K562 (cell line): ENCODE measurements around the gene GLDN. TPM values are rescaled to one million over a fixed set of nuclear protein-coding genes. Genes with fewer than 3 reads are reported as not detected.

Source experiments
- ATAC-seq: fragments of 200-7000 bp; cut with Tn5 transposase; 3 replicates; pipeline ENCODE4 v1.9.1; 2020; ENCODE audit warnings: moderate library complexity
- BruUV-seq: library from RNA; stranded (reverse); fragments of 400-500 nt; replicated peaks from 2 replicates; lab custom pipeline; 2021; lab: Mats Ljungman, UMichigan
- CTCF ChIA-PET: fragments of 300-600 bp; formaldehyde crosslinking; extraction: SDS; loops from one replicate; lab custom pipeline; 2021; ENCODE audit warnings: low intra/inter-chr PET ratio; lab: Yijun Ruan, JAX
- POLR2A ChIA-PET: fragments of 300-600, 350-650 bp; sonication (Branson Sonifier 250); formaldehyde crosslinking; extraction: SDS; loops from one replicate; lab custom pipeline; 2021; ENCODE audit warnings: antibody characterized with exemption, inconsistent platforms; lab: Yijun Ruan, JAX
- DNase-seq, 4 experiments: peaks; one replicate each; pipeline versions ENCODE4 v3.0.0 to v3.0.0-alpha.2; 2011 to 2018; ENCODE audit warnings: low spot score in 3 of 4, mixed read lengths in 3 of 4; ENCODE audit errors: extremely low read depth in 1 of 4
- FAIRE-seq: peaks from 2 replicates; lab custom pipeline; 2011; peaks lifted over from hg19 to GRCh38; lab: Jason Lieb, UNC
- H2AFZ ChIP-seq: 2 replicates; pipeline ENCODE4 v1.6.0; 2011; ENCODE audit warnings: low read depth, low read length, control low read depth, inconsistent platforms
- H3K27ac ChIP-seq: fragments of 200-600 bp; 3 replicates; pipeline ENCODE4 v1.8.0; 2011; ENCODE audit warnings: low read depth, mild to moderate bottlenecking, control low read depth, inconsistent platforms, low read length, moderate library complexity, mixed read lengths; ENCODE audit errors: extremely low read depth
- H3K27me3 ChIP-seq, 2 experiments: fragments of 300-600 bp in 1 of 2; 2 replicates in 1 of 2; 3 replicates in 1 of 2; pipeline versions ENCODE4 v1.6.0 to v1.8.0; 2011; ENCODE audit warnings: inconsistent platforms in 2 of 2, low read length in 2 of 2, mild to moderate bottlenecking in 1 of 2, mixed read lengths in 1 of 2, moderate library complexity in 1 of 2; ENCODE audit not compliant: control insufficient read depth in 2 of 2, insufficient read depth in 2 of 2
- H3K36me3 ChIP-seq: fragments of 300-600 bp; 3 replicates; pipeline ENCODE4 v1.8.0; 2011; ENCODE audit warnings: mild to moderate bottlenecking, low read length, inconsistent platforms; ENCODE audit not compliant: control insufficient read depth, insufficient read depth
- H3K4me1 ChIP-seq, 2 experiments: fragments of 200-600 bp in 1 of 2; replicated peaks in 1 of 2; 2 replicates in 1 of 2; 3 replicates in 1 of 2; pipeline versions ENCODE4 v1.5.1 to v1.8.0; 2011; ENCODE audit warnings: inconsistent platforms in 2 of 2, low read length in 2 of 2, mild to moderate bottlenecking in 1 of 2, mixed read lengths in 1 of 2, moderate library complexity in 1 of 2; ENCODE audit not compliant: control insufficient read depth in 2 of 2, insufficient read depth in 2 of 2
- H3K4me2 ChIP-seq: 2 replicates; pipeline ENCODE4 v1.6.1; 2011; ENCODE audit warnings: low read length, control low read depth, inconsistent platforms, mixed read lengths; ENCODE audit not compliant: insufficient read depth
- H3K4me3 ChIP-seq: fragments of 200-600 bp; sonication (generic), shearing (Covaris generic); 2 replicates; pipeline ENCODE4 v1.5.1; 2016; ENCODE audit warnings: control low read depth, inconsistent platforms
- H3K79me2 ChIP-seq: fragments of 200-600 bp; 3 replicates; pipeline ENCODE4 v1.8.0; 2011; ENCODE audit warnings: low read length, inconsistent platforms; ENCODE audit not compliant: control insufficient read depth, insufficient read depth
- H3K9ac ChIP-seq, 2 experiments: 2 replicates each; pipeline versions ENCODE4 v1.6.0 to v1.6.1; 2011; ENCODE audit warnings: low read depth in 2 of 2, low read length in 2 of 2, control low read depth in 1 of 2, inconsistent platforms in 1 of 2, mild to moderate bottlenecking in 1 of 2, mixed read lengths in 1 of 2; ENCODE audit not compliant: insufficient read depth in 1 of 2
- H3K9me1 ChIP-seq: one replicate; pipeline ENCODE4 v1.6.0; 2011; ENCODE audit warnings: inconsistent platforms, mild to moderate bottlenecking, low read length, moderate library complexity; ENCODE audit not compliant: control insufficient read depth, insufficient read depth
- H3K9me3 ChIP-seq: replicated peaks from 2 replicates; pipeline ENCODE4 v1.5.1; 2011; ENCODE audit warnings: low read depth, low read length, inconsistent platforms; ENCODE audit not compliant: control insufficient read depth, insufficient read depth
- H4K20me1 ChIP-seq: replicated peaks from 2 replicates; pipeline ENCODE4 v1.6.1; 2011; ENCODE audit warnings: low read length, inconsistent platforms, mixed read lengths; ENCODE audit not compliant: control insufficient read depth, insufficient read depth
- ADNP ChIP-seq: fragments of 200-800 bp; sonication (Bioruptor generic); IDR thresholded peaks from 2 replicates; pipeline ENCODE4 v1.6.1; 2016; ENCODE audit warnings: missing genetic modification characterization, missing compliant biosample characterization
- CHD4 ChIP-seq: fragments of 200-600 bp; sonication (generic); IDR thresholded peaks from 3 replicates; pipeline ENCODE4 v1.6.1; 2012; ENCODE audit warnings: low read depth, mild to moderate bottlenecking, mixed read lengths, low read length, inconsistent platforms; ENCODE audit not compliant: insufficient read depth, insufficient replicate concordance, poor library complexity, severe bottlenecking
- CSDE1 ChIP-seq, 2 experiments: fragments of 450-650 bp; IDR thresholded peaks; 2 replicates each; pipeline ENCODE4 v1.6.1; 2016; ENCODE audit warnings: mild to moderate bottlenecking in 1 of 2
- ELF4 ChIP-seq: fragments of 450-650 bp; formaldehyde crosslinking; IDR thresholded peaks from 2 replicates; pipeline ENCODE4 v1.4.0; 2022; ENCODE audit warnings: missing genetic modification characterization
- FOXA3 ChIP-seq, 2 experiments: fragments of 450-650 bp in 1 of 2; sonication (generic) in 1 of 2; formaldehyde crosslinking; IDR thresholded peaks in 1 of 2; conservative IDR thresholded peaks in 1 of 2; 2 replicates each; pipeline versions ENCODE4 v1.4.0 to v1.8.0; 2020 to 2022; ENCODE audit warnings: mild to moderate bottlenecking in 2 of 2, missing genetic modification reagents in 1 of 2
- HCFC1 ChIP-seq: IDR thresholded peaks from 2 replicates; pipeline ENCODE4 v1.6.1; 2012; ENCODE audit warnings: low read depth, low read length, improper control_type of control experiment
- KAT7 ChIP-seq: sonication (generic); formaldehyde crosslinking; IDR thresholded peaks from 2 replicates; pipeline ENCODE4 v1.8.0; 2022; ENCODE audit warnings: missing genetic modification reagents, mild to moderate bottlenecking, borderline replicate concordance
- KHSRP ChIP-seq: fragments of 450-650 bp; IDR thresholded peaks from 2 replicates; pipeline ENCODE4 v1.6.1; 2017
- NFYB ChIP-seq: IDR thresholded peaks from 2 replicates; pipeline ENCODE4 v1.6.1; 2011; ENCODE audit warnings: mild to moderate bottlenecking, moderate library complexity; ENCODE audit not compliant: insufficient read length; ENCODE audit errors: extremely low read depth
- THRB ChIP-seq: fragments of 450-650 bp; formaldehyde crosslinking; conservative IDR thresholded peaks from 2 replicates; pipeline ENCODE4 v1.4.0; 2022; ENCODE audit warnings: mild to moderate bottlenecking, missing genetic modification characterization
- ZNF146 ChIP-seq: IDR thresholded peaks from one replicate; pipeline ENCODE4 v1.6.1; 2018; ENCODE audit warnings: missing compliant biosample characterization; ENCODE audit not compliant: unreplicated experiment
- ZNF431 ChIP-seq: sonication (generic); formaldehyde crosslinking; IDR thresholded peaks from 2 replicates; pipeline ENCODE4 v1.8.0; 2022; ENCODE audit warnings: mild to moderate bottlenecking, missing genetic modification reagents
- ZSCAN32 ChIP-seq: fragments of 450-650 bp; formaldehyde crosslinking; IDR thresholded peaks from 2 replicates; pipeline ENCODE4 v1.4.0; 2020; ENCODE audit warnings: mild to moderate bottlenecking, moderate library complexity
- WGBS: fragments of 100-300 bp; shearing (Covaris generic); methylation state at CpG from one replicate; pipeline ENCODE4 v1.1.6; 2016; ENCODE audit warnings: low coverage, mixed read lengths; ENCODE audit not compliant: insufficient coverage; ENCODE audit errors: missing lambda C conversion rate; 5-methylcytosine and 5-hydroxymethylcytosine counted together
- in situ Hi-C: fragments of 300-500 bp; cut with MboI; formaldehyde crosslinking; loops from 4 replicates; pipeline ENCODE4 v1.15.0; 2018; ENCODE audit warnings: inconsistent platforms, mixed read lengths
- intact Hi-C: fragments of 100-400 bp; cut with micrococcal nuclease; formaldehyde crosslinking; loops from 2 replicates; pipeline ENCODE4 v1.14.2; 2022
- polyA plus RNA-seq, 8 experiments: library from polyadenylated mRNA; depleted of rRNA in 4 of 8; stranded (reverse) in 5 of 8; unstranded in 3 of 8; fragments of >200 nt; fragmentation: Nextera tagmentation in 2 of 8; fragmentation: Illumina TruSeq in 1 of 8; extraction: Ambion mirVana in 2 of 8; extraction: Trizol in 1 of 8; gene quantifications; 2 replicates each; pipeline versions ENCODE4 v1.2.1 to v1.2.3, GENCODE V29; 2011 to 2014; ENCODE audit warnings: inconsistent platforms in 1 of 8, missing spikeins in 1 of 8
- total RNA-seq, 7 experiments: library from RNA; depleted of rRNA in 6 of 7; stranded (reverse); fragments of >200 nt in 6 of 7; fragmentation: Illumina TruSeq in 2 of 7; extraction: Trizol in 2 of 7; gene quantifications; 2 replicates each; pipeline versions ENCODE4 v1.2.1 to v1.2.3, GENCODE V29; 2011 to 2021; ENCODE audit warnings: low replicate concordance in 1 of 7
- TF ChIP-seq, protein P1 (sequence below): fragments of 450-650 bp; IDR thresholded peaks from 2 replicates; pipeline ENCODE4 v1.7.0; 2016; ENCODE audit warnings: borderline replicate concordance
- TF ChIP-seq, protein P2 (sequence below): fragments of 450-650 bp; IDR thresholded peaks from 2 replicates; pipeline ENCODE4 v1.6.1; 2017; ENCODE audit warnings: antibody characterized with exemption
- TF ChIP-seq, protein P3 (sequence below): fragments of 150-350 bp; conservative IDR thresholded peaks from 2 replicates; pipeline ENCODE4 v1.6.1; 2014; ENCODE audit warnings: low read length

GLDN gene
- total and polyA plus RNA-seq, 9 of the 15 experiments (the other 6 are each of a cell fraction or from before 2014, with no cell fraction given) = 0.05 to 0.33 (median 0.18) TPM

GRCh38 chr15:51327081-51327480 lies 14.4 kb upstream of the GLDN start:
- Histone ChIP-seq H3K9ac (no peak overlapping the region), H3K4me2 (no peak overlapping the region), H3K9me3 (no peaks in the 10 kb centered on the region), H2AFZ (no peak overlapping the region), H4K20me1 (no peaks in the 10 kb centered on the region), H3K4me3 (no peak overlapping the region), H3K36me3 (no peaks in the 10 kb centered on the region), H3K9me1 (no peaks in the 10 kb centered on the region), H3K27me3 (peaks cover 7 to 37% of the 10 kb centered on the region in 2 experiments), H3K4me1 (no peaks in the 10 kb centered on the region; a peak in 1 of 5 replicates), H3K27ac (no peak overlapping the region), H3K79me2 (no peaks in the 10 kb centered on the region)
- 3% methylated on average over 2 of the region's 2 CpGs for WGBS
- FAIRE-seq (no peak), ATAC-seq (no peak), DNase-seq (no peak)
- ChIA-PET POLR2A (no interaction called here), CTCF (no interaction called here)
- in situ Hi-C loops (no loop called here), intact Hi-C loops (no loop called here)
- no TSS peak for BruUV-seq
- TF ChIP-seq ZSCAN32 (CRISPR knock-in tag) (no peak), CHD4 (no peak), KAT7 (CRISPR knock-in tag) (no peak), HCFC1 (no peak), ELF4 (CRISPR knock-in tag) (no peak), CSDE1 (IDR thresholded peaks at IDR 0.05) (no peak), FOXA3 (CRISPR knock-in tag; conservative IDR thresholded peaks at IDR 0.05 in 1 of 2, IDR thresholded peaks at IDR 0.05 in 1 of 2) (no peak), THRB (CRISPR knock-in tag) (no peak), NFYB (no peak), ZNF431 (CRISPR knock-in tag) (no peak), ZNF146 (CRISPR knock-in tag) (no peak), ADNP (tag) (no peak), KHSRP (no peak)
- TF ChIP-seq, protein P1, sequence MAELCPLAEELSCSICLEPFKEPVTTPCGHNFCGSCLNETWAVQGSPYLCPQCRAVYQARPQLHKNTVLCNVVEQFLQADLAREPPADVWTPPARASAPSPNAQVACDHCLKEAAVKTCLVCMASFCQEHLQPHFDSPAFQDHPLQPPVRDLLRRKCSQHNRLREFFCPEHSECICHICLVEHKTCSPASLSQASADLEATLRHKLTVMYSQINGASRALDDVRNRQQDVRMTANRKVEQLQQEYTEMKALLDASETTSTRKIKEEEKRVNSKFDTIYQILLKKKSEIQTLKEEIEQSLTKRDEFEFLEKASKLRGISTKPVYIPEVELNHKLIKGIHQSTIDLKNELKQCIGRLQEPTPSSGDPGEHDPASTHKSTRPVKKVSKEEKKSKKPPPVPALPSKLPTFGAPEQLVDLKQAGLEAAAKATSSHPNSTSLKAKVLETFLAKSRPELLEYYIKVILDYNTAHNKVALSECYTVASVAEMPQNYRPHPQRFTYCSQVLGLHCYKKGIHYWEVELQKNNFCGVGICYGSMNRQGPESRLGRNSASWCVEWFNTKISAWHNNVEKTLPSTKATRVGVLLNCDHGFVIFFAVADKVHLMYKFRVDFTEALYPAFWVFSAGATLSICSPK = no peak
- TF ChIP-seq, protein P2, sequence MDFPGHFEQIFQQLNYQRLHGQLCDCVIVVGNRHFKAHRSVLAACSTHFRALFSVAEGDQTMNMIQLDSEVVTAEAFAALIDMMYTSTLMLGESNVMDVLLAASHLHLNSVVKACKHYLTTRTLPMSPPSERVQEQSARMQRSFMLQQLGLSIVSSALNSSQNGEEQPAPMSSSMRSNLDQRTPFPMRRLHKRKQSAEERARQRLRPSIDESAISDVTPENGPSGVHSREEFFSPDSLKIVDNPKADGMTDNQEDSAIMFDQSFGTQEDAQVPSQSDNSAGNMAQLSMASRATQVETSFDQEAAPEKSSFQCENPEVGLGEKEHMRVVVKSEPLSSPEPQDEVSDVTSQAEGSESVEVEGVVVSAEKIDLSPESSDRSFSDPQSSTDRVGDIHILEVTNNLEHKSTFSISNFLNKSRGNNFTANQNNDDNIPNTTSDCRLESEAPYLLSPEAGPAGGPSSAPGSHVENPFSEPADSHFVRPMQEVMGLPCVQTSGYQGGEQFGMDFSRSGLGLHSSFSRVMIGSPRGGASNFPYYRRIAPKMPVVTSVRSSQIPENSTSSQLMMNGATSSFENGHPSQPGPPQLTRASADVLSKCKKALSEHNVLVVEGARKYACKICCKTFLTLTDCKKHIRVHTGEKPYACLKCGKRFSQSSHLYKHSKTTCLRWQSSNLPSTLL = no peak
- TF ChIP-seq, protein P3, sequence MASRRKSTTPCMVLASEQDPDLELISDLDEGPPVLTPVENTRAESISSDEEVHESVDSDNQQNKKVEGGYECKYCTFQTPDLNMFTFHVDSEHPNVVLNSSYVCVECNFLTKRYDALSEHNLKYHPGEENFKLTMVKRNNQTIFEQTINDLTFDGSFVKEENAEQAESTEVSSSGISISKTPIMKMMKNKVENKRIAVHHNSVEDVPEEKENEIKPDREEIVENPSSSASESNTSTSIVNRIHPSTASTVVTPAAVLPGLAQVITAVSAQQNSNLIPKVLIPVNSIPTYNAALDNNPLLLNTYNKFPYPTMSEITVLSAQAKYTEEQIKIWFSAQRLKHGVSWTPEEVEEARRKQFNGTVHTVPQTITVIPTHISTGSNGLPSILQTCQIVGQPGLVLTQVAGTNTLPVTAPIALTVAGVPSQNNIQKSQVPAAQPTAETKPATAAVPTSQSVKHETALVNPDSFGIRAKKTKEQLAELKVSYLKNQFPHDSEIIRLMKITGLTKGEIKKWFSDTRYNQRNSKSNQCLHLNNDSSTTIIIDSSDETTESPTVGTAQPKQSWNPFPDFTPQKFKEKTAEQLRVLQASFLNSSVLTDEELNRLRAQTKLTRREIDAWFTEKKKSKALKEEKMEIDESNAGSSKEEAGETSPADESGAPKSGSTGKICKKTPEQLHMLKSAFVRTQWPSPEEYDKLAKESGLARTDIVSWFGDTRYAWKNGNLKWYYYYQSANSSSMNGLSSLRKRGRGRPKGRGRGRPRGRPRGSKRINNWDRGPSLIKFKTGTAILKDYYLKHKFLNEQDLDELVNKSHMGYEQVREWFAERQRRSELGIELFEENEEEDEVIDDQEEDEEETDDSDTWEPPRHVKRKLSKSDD = no peak
